Measurements from ENCODE around the gene SERP1.
A peak's percentile ranks its signal among the peaks of the same experiment; 100 is the strongest.

SERP1 gene

DNA sequence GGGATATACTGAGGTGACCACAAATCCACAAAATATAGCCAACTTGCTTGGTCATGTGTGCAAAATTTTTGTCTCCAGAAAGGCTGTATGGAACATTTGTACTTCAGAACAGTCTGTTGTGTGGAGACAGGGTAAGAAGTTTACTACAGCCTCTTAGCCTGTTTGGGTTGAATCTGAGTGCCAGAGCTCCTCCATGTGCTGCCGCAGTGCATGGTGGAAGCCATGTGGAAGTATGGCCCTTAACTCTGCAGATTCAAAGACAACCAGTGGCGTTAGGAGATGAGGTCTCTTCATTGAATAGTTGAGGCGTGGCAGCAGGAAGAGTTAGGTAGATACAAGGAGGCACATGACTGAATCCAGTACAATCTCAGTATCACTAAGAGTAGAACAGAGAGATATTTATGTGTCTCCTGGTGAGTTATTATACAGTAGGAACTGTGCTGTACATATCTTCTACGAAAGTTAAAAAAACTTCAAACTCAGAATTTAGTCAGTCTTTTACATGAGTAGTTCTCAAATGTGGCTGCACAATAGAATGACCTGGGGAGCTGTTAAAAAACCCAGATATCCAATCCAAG lies 9.7 kb upstream of the SERP1 start:
- H3K27me3 ChIP-seq (ENCODE audit: insufficient read depth, low read length): no peaks in the 10 kb centered on the region
- WGBS (ENCODE audit: extremely low coverage, insufficient coverage, insufficient read length): no CpG with 5 or more reads among the region's 4 CpGs
- no peaks in the 10 kb centered on the region for H3K79me1 ChIP-seq (ENCODE audit: low read length)
- H3K4me2 ChIP-seq (ENCODE audit: low read length): no peak overlapping the region
- H3K4me1 ChIP-seq (ENCODE audit: control insufficient read depth in 1 of 2, insufficient read depth in 2 of 2, low read length in 2 of 2): no peaks in the 10 kb centered on the region
- peaks cover 12 to 16% of the 10 kb centered on the region in 2 experiments for H3K36me3 ChIP-seq (ENCODE audit: control insufficient read depth in 1 of 2, insufficient read depth in 2 of 2, low read length in 2 of 2)
- no peak overlapping the region for H2BK120ac ChIP-seq (ENCODE audit: insufficient read depth, low read length, poor library complexity)
- no peak overlapping the region for H2BK12ac ChIP-seq (ENCODE audit: low read length)
- no peak overlapping the region for H3K27ac ChIP-seq (ENCODE audit: low read depth, low read length)
- no peak overlapping the region for H3K14ac ChIP-seq (ENCODE audit: low read length)
- no peak overlapping the region for H4K12ac ChIP-seq (ENCODE audit: low read depth, low read length)
- H3K4me3 ChIP-seq (ENCODE audit: low read depth, low read length): no peak overlapping the region
- no peaks in the 10 kb centered on the region for H3K9me3 ChIP-seq (ENCODE audit: insufficient read depth, low read depth, low read length)
- H3K23ac ChIP-seq (ENCODE audit: low read length): no peak overlapping the region
- H2BK5ac ChIP-seq (ENCODE audit: low read depth, low read length, poor library complexity): no peak overlapping the region
- H2AK5ac ChIP-seq (ENCODE audit: low read length): no peak overlapping the region
- no peak overlapping the region for H3K18ac ChIP-seq (ENCODE audit: low read length)
- no peak overlapping the region for H2AFZ ChIP-seq (ENCODE audit: insufficient read depth, low read length, poor library complexity)
- H3K79me2 ChIP-seq (ENCODE audit: control insufficient read depth, insufficient read depth, low read length, poor library complexity): no peaks in the 10 kb centered on the region
- DNase-seq: no peak
- H3K9ac ChIP-seq (ENCODE audit: low read length): no peak overlapping the region
- H3K4ac ChIP-seq (ENCODE audit: low read depth, low read length): no peak overlapping the region
- no peak overlapping the region for H4K91ac ChIP-seq (ENCODE audit: low read depth, low read length)
- no peak overlapping the region for H4K8ac ChIP-seq (ENCODE audit: low read depth, low read length)

DNA sequence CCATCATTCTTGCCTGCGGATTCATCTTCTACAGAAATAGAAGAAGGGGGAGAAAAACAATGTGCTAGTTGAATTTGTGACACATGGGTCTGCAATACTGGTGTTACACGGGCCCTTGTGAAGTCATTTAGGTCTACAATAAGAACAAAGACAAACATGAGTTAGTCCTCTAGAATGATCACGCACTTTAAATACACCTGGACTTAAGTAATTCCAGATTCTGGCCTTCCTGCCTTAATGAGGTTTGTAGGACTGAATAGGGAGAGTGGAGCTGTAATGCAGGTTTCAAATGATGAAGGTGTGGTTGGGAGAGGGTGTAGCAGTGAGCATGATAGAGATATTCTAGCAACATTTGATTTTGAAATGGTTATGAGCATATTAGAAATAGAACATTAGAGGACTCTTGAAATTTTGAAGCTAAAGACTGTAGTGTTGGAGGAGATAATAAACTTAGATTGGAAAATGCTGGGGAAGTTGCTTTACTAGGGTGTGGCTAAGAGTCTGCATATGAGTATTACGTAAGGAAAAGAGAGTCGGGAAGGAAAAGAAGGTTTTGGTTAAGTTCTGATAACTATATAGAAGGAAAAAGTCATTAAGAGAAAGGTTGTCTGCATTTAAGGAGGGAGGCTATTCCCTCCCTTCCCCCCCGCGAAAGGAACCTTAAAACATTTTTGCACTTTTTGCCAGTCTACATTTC lies 897 bp upstream of the SERP1 start:
- Histone ChIP-seq H3K9ac (ENCODE audit: low read length) (peak overlapping the region; percentile 74), H3K4me2 (ENCODE audit: low read length) (peak overlapping the region; percentile 91), H3K14ac (ENCODE audit: low read length) (peak overlapping the region; percentile 82), H2AFZ (ENCODE audit: insufficient read depth, low read length, poor library complexity) (no peak overlapping the region), H3K4me1 (ENCODE audit: control insufficient read depth in 1 of 2, insufficient read depth in 2 of 2, low read length in 2 of 2) (no peaks in the 10 kb centered on the region), H3K36me3 (ENCODE audit: control insufficient read depth in 1 of 2, insufficient read depth in 2 of 2, low read length in 2 of 2) (peaks cover 0 to 2% of the 10 kb centered on the region in 2 experiments), H2AK5ac (ENCODE audit: low read length) (no peak overlapping the region), H3K4me3 (ENCODE audit: low read depth, low read length) (peak overlapping the region; percentile 74), H3K18ac (ENCODE audit: low read length) (no peak overlapping the region), H4K91ac (ENCODE audit: low read depth, low read length) (no peak overlapping the region), H2BK12ac (ENCODE audit: low read length) (no peak overlapping the region), H3K79me1 (ENCODE audit: low read length) (peaks cover 12% of the 10 kb centered on the region), H2BK5ac (ENCODE audit: low read depth, low read length, poor library complexity) (no peak overlapping the region), H2BK120ac (ENCODE audit: insufficient read depth, low read length, poor library complexity) (no peak overlapping the region), H3K4ac (ENCODE audit: low read depth, low read length) (no peak overlapping the region), H4K8ac (ENCODE audit: low read depth, low read length) (peak overlapping the region; percentile 76), H3K9me3 (ENCODE audit: insufficient read depth, low read depth, low read length) (no peaks in the 10 kb centered on the region), H3K79me2 (ENCODE audit: control insufficient read depth, insufficient read depth, low read length, poor library complexity) (peaks cover 12% of the 10 kb centered on the region), H3K27me3 (ENCODE audit: insufficient read depth, low read length) (no peaks in the 10 kb centered on the region), H4K12ac (ENCODE audit: low read depth, low read length) (no peak overlapping the region), H3K23ac (ENCODE audit: low read length) (no peak overlapping the region), H3K27ac (ENCODE audit: low read depth, low read length) (peak overlapping the region; percentile 67)
- 100% methylated on average over 2 of the region's 7 CpGs for WGBS (ENCODE audit: extremely low coverage, insufficient coverage, insufficient read length)
- peak; percentile 62 to 78 for DNase-seq

DNA sequence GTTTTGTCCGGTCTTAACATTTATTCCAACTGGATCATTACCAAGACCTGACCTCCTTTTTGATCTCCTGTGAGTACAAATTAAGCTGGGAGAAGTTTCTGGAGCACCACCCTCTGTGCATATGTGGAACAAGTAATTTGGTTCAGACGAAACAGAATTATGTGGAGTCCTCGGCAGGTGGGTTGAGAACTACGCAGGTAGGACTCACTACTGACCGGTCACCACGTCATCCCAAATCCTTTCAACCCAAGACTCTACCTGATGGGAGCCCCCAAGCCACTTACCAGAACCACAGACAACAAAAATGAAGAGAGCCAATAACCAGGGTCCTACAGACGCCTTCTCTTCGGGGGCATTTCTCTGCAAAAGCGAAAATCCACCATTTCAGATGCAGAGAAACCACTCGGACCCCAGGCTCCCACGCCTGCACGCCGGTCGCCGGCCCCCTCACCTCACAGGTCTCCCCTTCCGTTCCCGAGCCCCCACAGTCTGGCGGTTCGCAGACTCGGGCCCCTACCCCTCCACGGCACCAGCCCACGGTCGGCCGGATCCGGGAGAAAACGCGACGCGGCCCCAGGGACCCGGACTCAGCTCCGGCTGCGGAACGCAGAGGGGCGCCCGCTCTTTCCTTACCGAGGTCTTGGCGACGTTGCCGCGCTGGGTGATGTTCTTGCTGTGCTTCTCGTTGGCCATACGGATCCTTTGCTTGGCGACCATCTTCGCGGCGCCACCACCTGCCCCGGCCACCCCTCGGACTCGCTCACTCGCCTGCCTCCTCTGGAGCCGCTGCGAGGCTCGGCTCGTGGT lies 674 bp downstream of the SERP1 start:
- Histone ChIP-seq H3K14ac (ENCODE audit: low read length) (peak overlapping the region; percentile 98), H4K91ac (ENCODE audit: low read depth, low read length) (peak overlapping the region; percentile 96), H2AFZ (ENCODE audit: insufficient read depth, low read length, poor library complexity) (peak overlapping the region; percentile 32), H3K23ac (ENCODE audit: low read length) (no peak overlapping the region), H3K27me3 (ENCODE audit: insufficient read depth, low read length) (no peaks in the 10 kb centered on the region), H3K4me3 (ENCODE audit: low read depth, low read length) (peak overlapping the region; percentile 96), H3K9ac (ENCODE audit: low read length) (peak overlapping the region; percentile 97), H3K4me1 (ENCODE audit: control insufficient read depth in 1 of 2, insufficient read depth in 2 of 2, low read length in 2 of 2) (no peaks in the 10 kb centered on the region), H3K9me3 (ENCODE audit: insufficient read depth, low read depth, low read length) (no peaks in the 10 kb centered on the region), H3K4me2 (ENCODE audit: low read length) (peak overlapping the region; percentile 86), H4K8ac (ENCODE audit: low read depth, low read length) (peak overlapping the region; percentile 95), H3K79me1 (ENCODE audit: low read length) (peaks cover 12% of the 10 kb centered on the region), H3K4ac (ENCODE audit: low read depth, low read length) (peak overlapping the region; percentile 99), H4K12ac (ENCODE audit: low read depth, low read length) (peak overlapping the region; percentile 72), H2BK12ac (ENCODE audit: low read length) (no peak overlapping the region), H3K79me2 (ENCODE audit: control insufficient read depth, insufficient read depth, low read length, poor library complexity) (peaks cover 12% of the 10 kb centered on the region), H2AK5ac (ENCODE audit: low read length) (peak overlapping the region; percentile 90), H3K27ac (ENCODE audit: low read depth, low read length) (peak overlapping the region; percentile 92), H2BK120ac (ENCODE audit: insufficient read depth, low read length, poor library complexity) (peak overlapping the region; percentile 93), H2BK5ac (ENCODE audit: low read depth, low read length, poor library complexity) (peak overlapping the region; percentile 93), H3K36me3 (ENCODE audit: control insufficient read depth in 1 of 2, insufficient read depth in 2 of 2, low read length in 2 of 2) (peaks cover 0 to 2% of the 10 kb centered on the region in 2 experiments), H3K18ac (ENCODE audit: low read length) (peak overlapping the region; percentile 55)
- no CpG with 5 or more reads among the region's 54 CpGs for WGBS (ENCODE audit: extremely low coverage, insufficient coverage, insufficient read length)
- DNase-seq: peak in 1 of 2 donors; percentile 38

DNA sequence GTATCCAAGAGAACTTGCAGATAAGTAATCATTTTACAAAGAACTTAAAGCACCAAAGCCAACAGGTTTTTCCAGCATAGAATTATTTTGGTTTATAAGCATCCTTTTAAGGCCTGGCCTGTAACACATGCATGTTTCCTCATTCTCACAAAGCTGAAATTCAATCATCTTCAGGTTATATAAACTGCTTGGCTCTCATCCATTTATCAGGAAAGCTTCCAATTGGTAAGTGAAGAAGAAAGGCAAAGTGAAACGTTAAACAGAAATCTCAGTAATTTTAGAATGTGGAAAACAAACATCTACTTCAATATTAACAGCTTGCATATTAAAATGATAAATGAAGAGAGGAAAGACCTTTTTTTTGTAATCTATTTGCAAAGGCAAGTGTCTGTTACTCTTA lies 1.6 kb downstream of the SERP1 start:
- H3K27ac ChIP-seq (ENCODE audit: low read depth, low read length): no peak overlapping the region
- H4K8ac ChIP-seq (ENCODE audit: low read depth, low read length): no peak overlapping the region
- H3K79me2 ChIP-seq (ENCODE audit: control insufficient read depth, insufficient read depth, low read length, poor library complexity): peaks cover 12% of the 10 kb centered on the region
- H3K18ac ChIP-seq (ENCODE audit: low read length): no peak overlapping the region
- H2BK5ac ChIP-seq (ENCODE audit: low read depth, low read length, poor library complexity): no peak overlapping the region
- no peaks in the 10 kb centered on the region for H3K4me1 ChIP-seq (ENCODE audit: control insufficient read depth in 1 of 2, insufficient read depth in 2 of 2, low read length in 2 of 2)
- H2BK120ac ChIP-seq (ENCODE audit: insufficient read depth, low read length, poor library complexity): no peak overlapping the region
- no peak overlapping the region for H3K4me3 ChIP-seq (ENCODE audit: low read depth, low read length)
- H2AK5ac ChIP-seq (ENCODE audit: low read length): no peak overlapping the region
- no peak overlapping the region for H2BK12ac ChIP-seq (ENCODE audit: low read length)
- H4K12ac ChIP-seq (ENCODE audit: low read depth, low read length): no peak overlapping the region
- no peak overlapping the region for H3K4me2 ChIP-seq (ENCODE audit: low read length)
- WGBS (ENCODE audit: extremely low coverage, insufficient coverage, insufficient read length): no CpG with 5 or more reads among the region's 1 CpG
- H3K79me1 ChIP-seq (ENCODE audit: low read length): peaks cover 12% of the 10 kb centered on the region
- peaks cover 0 to 2% of the 10 kb centered on the region in 2 experiments for H3K36me3 ChIP-seq (ENCODE audit: control insufficient read depth in 1 of 2, insufficient read depth in 2 of 2, low read length in 2 of 2)
- H3K14ac ChIP-seq (ENCODE audit: low read length): no peak overlapping the region
- H3K9me3 ChIP-seq (ENCODE audit: insufficient read depth, low read depth, low read length): no peaks in the 10 kb centered on the region
- no peak overlapping the region for H3K23ac ChIP-seq (ENCODE audit: low read length)
- no peak overlapping the region for H2AFZ ChIP-seq (ENCODE audit: insufficient read depth, low read length, poor library complexity)
- H3K4ac ChIP-seq (ENCODE audit: low read depth, low read length): no peak overlapping the region
- H3K27me3 ChIP-seq (ENCODE audit: insufficient read depth, low read length): no peaks in the 10 kb centered on the region
- H4K91ac ChIP-seq (ENCODE audit: low read depth, low read length): no peak overlapping the region
- peak in 1 of 2 donors; percentile 16 for DNase-seq
- no peak overlapping the region for H3K9ac ChIP-seq (ENCODE audit: low read length)
